Skeletal muscle satellite cell (primary cell): ENCODE data around the gene ZNF511.

Experiments
- H3K27me3 ChIP-seq: 2 replicates; pipeline ENCODE4 v1.7.0; 2013; ENCODE audit warnings: low read length; ENCODE audit not compliant: control insufficient read depth, insufficient read depth
- H3K36me3 ChIP-seq: 2 replicates; pipeline ENCODE4 v1.7.0; 2013; ENCODE audit warnings: mild to moderate bottlenecking, control low read depth, low read length; ENCODE audit not compliant: insufficient read depth
- H3K4me1 ChIP-seq: 2 replicates; pipeline ENCODE4 v1.7.0; 2013; ENCODE audit warnings: low read length; ENCODE audit not compliant: control insufficient read depth, insufficient read depth
- H3K4me2 ChIP-seq: 2 replicates; pipeline ENCODE4 v1.7.0; 2013; ENCODE audit warnings: mild to moderate bottlenecking, low read length
- H3K4me3 ChIP-seq: 2 replicates; pipeline ENCODE4 v1.7.0; 2013; ENCODE audit warnings: low read length
- H3K9ac ChIP-seq: 2 replicates; pipeline ENCODE4 v1.7.0; 2013; ENCODE audit warnings: mild to moderate bottlenecking, low read depth, low read length, moderate library complexity
- H3K9me3 ChIP-seq: replicated peaks from 2 replicates; pipeline ENCODE4 v1.7.0; 2013; ENCODE audit warnings: mild to moderate bottlenecking, control low read depth, low read length

ZNF511 gene

GRCh38 chr10:133332936-133333699, 24.4 kb downstream of the ZNF511 start:
- Histone ChIP-seq H3K36me3 (no peaks in the 10 kb centered on the region), H3K9me3 (no peaks in the 10 kb centered on the region), H3K4me2 (no peak overlapping the region), H3K4me3 (no peak overlapping the region), H3K27me3 (peaks cover 63% of the 10 kb centered on the region), H3K4me1 (peaks cover 18% of the 10 kb centered on the region), H3K9ac (no peak overlapping the region)

GRCh38 chr10:133334503-133335245, 26.0 kb downstream of the ZNF511 start:
- peaks cover 14% of the 10 kb centered on the region for H3K4me1 ChIP-seq
- no peak overlapping the region for H3K9ac ChIP-seq
- peak overlapping the region; percentile 62 for H3K4me3 ChIP-seq
- no peaks in the 10 kb centered on the region for H3K9me3 ChIP-seq
- peaks cover 52% of the 10 kb centered on the region for H3K27me3 ChIP-seq
- H3K4me2 ChIP-seq, result peak overlapping the region; percentile 75
- no peaks in the 10 kb centered on the region for H3K36me3 ChIP-seq

GRCh38 chr10:133335246-133336117, 26.8 kb downstream of the ZNF511 start:
- Histone ChIP-seq H3K36me3 (no peaks in the 10 kb centered on the region), H3K9me3 (no peaks in the 10 kb centered on the region), H3K4me1 (peaks cover 9% of the 10 kb centered on the region), H3K9ac (no peak overlapping the region), H3K4me2 (peak overlapping the region; percentile 75), H3K4me3 (peak overlapping the region; percentile 62), H3K27me3 (peaks cover 52% of the 10 kb centered on the region)

GRCh38 chr10:133336118-133336576, 27.4 kb downstream of the ZNF511 start:
- no peak overlapping the region for H3K9ac ChIP-seq
- no peak overlapping the region for H3K4me3 ChIP-seq
- no peaks in the 10 kb centered on the region for H3K9me3 ChIP-seq
- peaks cover 9% of the 10 kb centered on the region for H3K4me1 ChIP-seq
- H3K4me2 ChIP-seq, result peak overlapping the region; percentile 75
- no peaks in the 10 kb centered on the region for H3K36me3 ChIP-seq
- peaks cover 47% of the 10 kb centered on the region for H3K27me3 ChIP-seq

GRCh38 chr10:133336577-133337369, 28.1 kb downstream of the ZNF511 start, which contains the start of gene CALY:
CALY (minus strand) TSS chr10:133336896; CDS start chr10:133328989, 7,907 bp downstream.
- H3K36me3 ChIP-seq, result no peaks in the 10 kb centered on the region
- H3K9ac ChIP-seq, result no peak within 1 kb of the TSS
- no peaks in the 10 kb centered on the region for H3K9me3 ChIP-seq
- peaks cover 45% of the 10 kb centered on the region for H3K27me3 ChIP-seq
- peaks cover 9% of the 10 kb centered on the region for H3K4me1 ChIP-seq
- peak within 1 kb of the TSS; percentile 75 for H3K4me2 ChIP-seq
- peak within 1 kb of the TSS; percentile 62 for H3K4me3 ChIP-seq

- Histone ChIP-seq H3K4me3 (no peak overlapping the region), H3K27me3 (peaks cover 40% of the 10 kb centered on the region), H3K36me3 (no peaks in the 10 kb centered on the region), H3K4me1 (peaks cover 9% of the 10 kb centered on the region), H3K4me2 (no peak overlapping the region), H3K9ac (no peak overlapping the region), H3K9me3 (no peaks in the 10 kb centered on the region)
Observed at GRCh38 chr10:133337370-133337725, 28.6 kb downstream of the ZNF511 start.

- H3K4me2 ChIP-seq, result no peak overlapping the region
- H3K4me3 ChIP-seq, result no peak overlapping the region
- H3K4me1 ChIP-seq, result peaks cover 9% of the 10 kb centered on the region
- peaks cover 41% of the 10 kb centered on the region for H3K27me3 ChIP-seq
- no peaks in the 10 kb centered on the region for H3K36me3 ChIP-seq
- no peak overlapping the region for H3K9ac ChIP-seq
- H3K9me3 ChIP-seq, result no peaks in the 10 kb centered on the region
Observed at GRCh38 chr10:133338080-133339071, 29.7 kb downstream of the ZNF511 start.

- H3K4me1 ChIP-seq, result peaks cover 9% of the 10 kb centered on the region
- no peak overlapping the region for H3K9ac ChIP-seq
- H3K4me2 ChIP-seq, result no peak overlapping the region
- H3K27me3 ChIP-seq, result peaks cover 44% of the 10 kb centered on the region
- H3K4me3 ChIP-seq, result no peak overlapping the region
- H3K36me3 ChIP-seq, result no peaks in the 10 kb centered on the region
- H3K9me3 ChIP-seq, result no peaks in the 10 kb centered on the region
Observed at GRCh38 chr10:133339708-133340380, 31.1 kb downstream of the ZNF511 start.

GRCh38 chr10:133341983-133342382, 33.3 kb downstream of the ZNF511 start:
- H3K4me2 ChIP-seq, result no peak overlapping the region
- H3K4me1 ChIP-seq, result no peaks in the 10 kb centered on the region
- H3K4me3 ChIP-seq, result no peak overlapping the region
- H3K9ac ChIP-seq, result no peak overlapping the region
- no peaks in the 10 kb centered on the region for H3K9me3 ChIP-seq
- peaks cover 35% of the 10 kb centered on the region for H3K27me3 ChIP-seq
- H3K36me3 ChIP-seq, result no peaks in the 10 kb centered on the region
